Right lobe of liver (tissue), 6 donors: Measurements from ENCODE around the gene EXOSC9. TPM values are rescaled to one million over a fixed set of nuclear protein-coding genes. Genes with fewer than 3 reads are reported as not detected.

ENCODE experiments used
- ATAC-seq, 4 donors: fragments of 200-7000 bp; cut with Tn5 transposase; one replicate each; pipeline ENCODE4 v1.9.1; 2020; ENCODE audit warnings: mild to moderate bottlenecking in 4 of 4, moderate library complexity in 4 of 4
- DNase-seq, 3 donors: peaks; one replicate each; pipeline ENCODE4 v3.0.0-alpha.2; 2020
- H3K27ac ChIP-seq, 3 donors: fragments of 200-600 bp; one replicate each; pipeline ENCODE4 v1.8.0; 2022
- H3K27me3 ChIP-seq, 2 donors: fragments of 200-600 bp; one replicate each; pipeline ENCODE4 v1.8.0; 2022
- H3K36me3 ChIP-seq, 4 donors: fragments of 200-600 bp; sonication (generic) in 1 of 4; one replicate each; pipeline versions ENCODE4 v1.5.1 to v1.8.0; 2017 to 2022; ENCODE audit warnings: control low read depth in 1 of 4
- H3K4me1 ChIP-seq, 4 donors: fragments of 200-600 bp; sonication (generic) in 1 of 4; one replicate each; pipeline versions ENCODE4 v1.5.1 to v1.8.0; 2017 to 2022; ENCODE audit warnings: control low read depth in 1 of 4
- H3K4me3 ChIP-seq, 3 donors: fragments of 200-600 bp; one replicate each; pipeline ENCODE4 v1.8.0; 2022
- H3K9me3 ChIP-seq, 4 donors: fragments of 200-600 bp; sonication (generic) in 1 of 4; one replicate each; pipeline versions ENCODE4 v1.5.1 to v1.8.0; 2017 to 2022; ENCODE audit warnings: control low read depth in 1 of 4
- CTCF ChIP-seq, 4 donors: fragments of 200-600 bp in 3 of 4; fragments of 450-650 bp in 1 of 4; IDR thresholded peaks; one replicate each; pipeline versions ENCODE4 v1.5.1 to v1.8.0; 2016 to 2022; ENCODE audit warnings: antibody characterized with exemption in 4 of 4, mild to moderate bottlenecking in 2 of 4
- POLR2A ChIP-seq: fragments of 450-650 bp; IDR thresholded peaks from one replicate; pipeline ENCODE4 v1.6.1; 2017; ENCODE audit warnings: antibody characterized with exemption, mild to moderate bottlenecking
- WGBS: methylation state at CpG from one replicate; pipeline ENCODE4 v1.1.6; 2018; ENCODE audit warnings: low coverage, low lambda C conversion rate; ENCODE audit not compliant: insufficient coverage; ENCODE audit errors: missing lambda C conversion rate; 5-methylcytosine and 5-hydroxymethylcytosine counted together
- intact Hi-C, 2 donors: fragments of 100-400 bp; cut with DNase I; formaldehyde crosslinking; loops; one replicate each; pipeline versions ENCODE4 v1.11.2 to v1.14.1; 2022
- total RNA-seq, 6 experiments: library from RNA; depleted of rRNA in 2 of 6; stranded (reverse); fragments of >200 nt in 2 of 6; fragmentation: NEBNext Ultra II Directional in 3 of 6; extraction: Animal tissue kit (Norgen Biotek cat#: 25700) in 3 of 6; gene quantifications; one replicate each; pipeline versions ENCODE4 v1.1.0 to v1.2.4, GENCODE V29; 2016 to 2023
- donor health status: DM: no; HTN: yes; CAD: no.
- donor health status: DM: no; HTN: no; CAD: no.
- donor health status: DM: no; HTN: no; CAD: no.
- donor health status: DM: no; HTN: yes; CAD: no.
- donor health status: DM: no; HTN: yes; CAD: no.

Gene EXOSC9
- total RNA-seq, 6 experiments from 2014 or later: 3.6 to 12.5 (median 6.5) TPM

GRCh38 chr4:121777625-121778024 lies 23.5 kb upstream of the EXOSC9 start:
- WGBS: 43% methylated on average over 3 of the region's 3 CpGs
- no peak overlapping the region for H3K4me3 ChIP-seq
- no peak for ATAC-seq

GRCh38 chr4:121778991-121779628 lies 22.0 kb upstream of the EXOSC9 start:
- no peaks in the 10 kb centered on the region for H3K9me3 ChIP-seq
- H3K4me1 ChIP-seq: no peaks in the 10 kb centered on the region
- TF ChIP-seq CTCF (IDR thresholded peaks at IDR 0.05): no peak
- TF ChIP-seq POLR2A: no peak
- DNase-seq (no peak), ATAC-seq (no peak)
- H3K4me3 ChIP-seq: no peak overlapping the region
- intact Hi-C loops: no loop called here
- no peak overlapping the region for H3K27ac ChIP-seq
- no peaks in the 10 kb centered on the region for H3K36me3 ChIP-seq
- WGBS: 77% methylated on average over 8 of the region's 8 CpGs
- no peaks in the 10 kb centered on the region for H3K27me3 ChIP-seq

More at GRCh38 chr4:121777625-121778024, 23.5 kb upstream of the EXOSC9 start:
- intact Hi-C loops: no loop called here
- DNase-seq: no peak
- H3K27ac ChIP-seq: no peak overlapping the region
- no peaks in the 10 kb centered on the region for H3K27me3 ChIP-seq
- H3K9me3 ChIP-seq: no peaks in the 10 kb centered on the region
- no peak for TF ChIP-seq POLR2A
- no peak for TF ChIP-seq CTCF (IDR thresholded peaks at IDR 0.05)
- H3K36me3 ChIP-seq: no peaks in the 10 kb centered on the region
- no peaks in the 10 kb centered on the region for H3K4me1 ChIP-seq

- Histone ChIP-seq H3K36me3 (no peaks in the 10 kb centered on the region), H3K27me3 (no peaks in the 10 kb centered on the region), H3K27ac (no peak overlapping the region), H3K4me1 (no peaks in the 10 kb centered on the region), H3K9me3 (no peaks in the 10 kb centered on the region), H3K4me3 (no peak overlapping the region)
- TF ChIP-seq POLR2A (no peak), CTCF (IDR thresholded peaks at IDR 0.05) (no peak)
- ATAC-seq (no peak), DNase-seq (no peak)
- WGBS: 18% methylated on average over 1 of the region's 1 CpG
- intact Hi-C loops: no loop called here
Observed at GRCh38 chr4:121783210-121783609, 17.9 kb upstream of the EXOSC9 start.

GRCh38 chr4:121784401-121784800 lies 16.7 kb upstream of the EXOSC9 start:
- Histone ChIP-seq H3K9me3 (no peaks in the 10 kb centered on the region), H3K27me3 (no peaks in the 10 kb centered on the region), H3K4me1 (no peaks in the 10 kb centered on the region), H3K27ac (no peak overlapping the region), H3K36me3 (no peaks in the 10 kb centered on the region), H3K4me3 (no peak overlapping the region)
- ATAC-seq (no peak), DNase-seq (no peak)
- intact Hi-C loops: no loop called here
- TF ChIP-seq CTCF (IDR thresholded peaks at IDR 0.05) (no peak), POLR2A (no peak)
- 29% methylated on average over 1 of the region's 1 CpG for WGBS
